Measurements from ENCODE around the gene COBL.

The COBL gene, protein sequence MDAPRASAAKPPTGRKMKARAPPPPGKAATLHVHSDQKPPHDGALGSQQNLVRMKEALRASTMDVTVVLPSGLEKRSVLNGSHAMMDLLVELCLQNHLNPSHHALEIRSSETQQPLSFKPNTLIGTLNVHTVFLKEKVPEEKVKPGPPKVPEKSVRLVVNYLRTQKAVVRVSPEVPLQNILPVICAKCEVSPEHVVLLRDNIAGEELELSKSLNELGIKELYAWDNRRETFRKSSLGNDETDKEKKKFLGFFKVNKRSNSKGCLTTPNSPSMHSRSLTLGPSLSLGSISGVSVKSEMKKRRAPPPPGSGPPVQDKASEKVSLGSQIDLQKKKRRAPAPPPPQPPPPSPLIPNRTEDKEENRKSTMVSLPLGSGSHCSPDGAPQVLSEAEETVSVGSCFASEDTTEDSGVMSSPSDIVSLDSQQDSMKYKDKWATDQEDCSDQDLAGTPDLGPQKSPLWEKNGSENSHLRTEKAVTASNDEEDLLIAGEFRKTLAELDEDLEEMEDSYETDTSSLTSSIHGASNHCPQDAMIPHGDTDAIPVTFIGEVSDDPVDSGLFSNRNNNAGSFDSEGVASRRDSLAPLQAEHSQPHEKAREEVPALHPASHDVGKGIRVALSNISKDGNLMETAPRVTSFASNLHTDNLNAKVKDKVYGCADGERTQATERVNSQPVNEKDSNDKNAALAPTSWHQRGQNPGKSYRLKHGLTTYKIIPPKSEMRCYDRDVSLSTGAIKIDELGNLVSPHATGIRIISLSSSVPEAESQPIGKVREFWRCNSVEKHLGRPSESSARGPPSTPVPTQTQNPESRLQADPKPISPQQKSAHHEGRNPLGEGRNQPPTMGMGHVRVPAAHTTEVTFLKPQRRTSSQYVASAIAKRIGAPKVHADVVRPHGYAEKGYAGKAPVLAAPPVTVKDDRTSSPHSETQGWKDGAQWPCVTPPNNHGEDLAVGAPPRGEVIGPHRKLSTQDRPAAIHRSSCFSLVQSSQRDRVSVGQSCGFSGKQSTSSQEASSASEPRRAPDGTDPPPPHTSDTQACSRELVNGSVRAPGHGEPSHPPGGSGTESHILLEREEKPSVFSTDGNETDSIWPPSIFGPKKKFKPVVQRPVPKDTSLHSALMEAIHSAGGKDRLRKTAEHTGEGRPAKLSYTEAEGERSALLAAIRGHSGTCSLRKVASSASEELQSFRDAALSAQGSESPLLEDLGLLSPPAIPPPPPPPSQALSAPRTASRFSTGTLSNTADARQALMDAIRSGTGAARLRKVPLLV

DNA sequence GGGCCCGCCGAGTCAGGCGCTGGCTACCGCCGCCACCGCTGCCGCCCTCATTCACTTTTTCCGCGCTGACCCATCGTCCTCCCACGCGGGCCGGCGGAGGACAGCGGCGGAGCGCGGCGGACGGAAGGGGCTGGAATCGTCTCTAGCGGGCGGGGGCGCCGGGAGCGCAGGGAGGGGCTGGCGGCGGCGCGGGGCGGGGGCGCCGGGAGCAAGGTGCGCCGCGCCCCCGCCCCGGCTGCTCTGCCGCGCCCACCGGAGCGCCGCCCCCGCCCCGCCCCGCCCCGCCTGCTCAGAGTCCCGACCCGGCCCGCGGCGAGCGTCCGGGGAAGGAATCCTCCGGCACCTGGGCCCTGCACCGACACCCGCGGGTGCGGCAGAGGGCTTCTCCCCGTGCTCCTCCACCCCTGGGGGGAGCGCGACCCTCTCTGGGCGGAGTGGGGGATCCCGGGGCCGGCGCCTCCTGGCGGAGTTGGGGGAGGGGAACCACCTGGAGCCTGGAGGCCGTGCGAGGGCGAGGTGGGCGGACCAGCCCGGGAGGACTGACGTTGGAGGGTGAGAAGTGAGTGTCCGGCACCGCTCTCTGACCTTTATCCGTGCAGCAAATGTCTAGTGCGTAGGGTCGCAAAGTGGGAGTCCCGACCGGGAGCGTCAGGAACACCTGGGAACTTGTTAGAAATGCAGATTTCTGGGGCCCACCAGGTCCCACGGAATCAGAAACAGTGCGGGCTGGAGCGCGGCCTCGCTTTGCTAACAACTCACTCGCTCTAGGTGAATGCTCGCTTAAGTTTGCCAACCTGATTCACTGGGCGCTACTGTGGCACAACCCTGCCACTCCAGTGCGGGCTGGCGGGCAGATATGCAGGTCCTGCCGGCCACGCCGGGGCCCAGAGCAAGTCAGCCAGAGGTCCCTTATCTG is at the start of gene COBL:
COBL (minus strand) TSS at position 144 of the 916 bp plus-strand sequence. CDS start 176 bp downstream, outside the sequence.
- DNase-seq = no peak

DNA sequence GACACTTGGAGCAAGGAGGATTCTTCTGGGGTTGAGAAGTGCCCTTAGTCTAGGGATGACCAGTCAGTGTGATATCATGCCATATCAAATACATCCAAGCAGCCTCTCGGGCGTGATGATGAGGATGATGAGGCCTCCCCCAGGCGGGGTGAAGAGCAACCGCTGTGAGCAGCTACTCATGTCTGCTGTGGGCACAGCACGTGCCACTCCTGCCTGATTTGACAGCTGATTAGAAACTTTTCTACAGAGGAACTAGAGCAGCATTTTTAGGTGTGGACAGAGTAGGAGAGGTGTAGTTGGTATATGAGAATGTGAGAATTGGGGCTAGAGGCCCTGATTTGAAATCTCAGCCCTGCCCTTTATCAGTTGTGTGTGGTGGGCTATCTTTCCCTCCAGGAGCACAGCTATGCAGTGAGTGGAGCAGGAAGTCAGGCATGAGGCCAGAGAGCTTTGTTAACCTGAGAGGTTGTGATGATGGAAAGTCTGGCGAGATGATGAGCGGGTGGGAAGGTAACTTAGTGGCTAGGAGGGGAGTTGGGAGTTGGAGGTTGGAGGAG is 49.6 kb upstream of the COBL start:
- DNase-seq = no peak

DNA sequence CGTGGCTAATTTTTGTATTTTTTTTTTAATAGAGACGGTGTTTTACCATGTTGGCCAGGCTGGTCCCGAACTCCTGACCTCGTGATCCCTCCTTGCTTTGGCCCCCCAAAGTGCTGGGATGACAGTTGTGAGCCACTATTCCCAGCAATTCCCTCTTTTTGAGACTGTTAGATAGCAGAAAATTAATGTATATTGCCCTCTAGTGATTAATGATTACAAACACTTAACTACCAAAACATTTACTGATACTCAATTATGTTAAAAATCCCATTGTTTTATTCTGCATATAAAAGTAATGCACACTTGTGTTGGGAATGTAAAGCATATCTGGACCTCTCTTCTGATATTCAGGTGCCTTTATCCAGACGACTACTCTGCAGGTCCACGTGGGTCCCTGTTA is 41.2 kb upstream of the COBL start:
- no peak for DNase-seq

DNA sequence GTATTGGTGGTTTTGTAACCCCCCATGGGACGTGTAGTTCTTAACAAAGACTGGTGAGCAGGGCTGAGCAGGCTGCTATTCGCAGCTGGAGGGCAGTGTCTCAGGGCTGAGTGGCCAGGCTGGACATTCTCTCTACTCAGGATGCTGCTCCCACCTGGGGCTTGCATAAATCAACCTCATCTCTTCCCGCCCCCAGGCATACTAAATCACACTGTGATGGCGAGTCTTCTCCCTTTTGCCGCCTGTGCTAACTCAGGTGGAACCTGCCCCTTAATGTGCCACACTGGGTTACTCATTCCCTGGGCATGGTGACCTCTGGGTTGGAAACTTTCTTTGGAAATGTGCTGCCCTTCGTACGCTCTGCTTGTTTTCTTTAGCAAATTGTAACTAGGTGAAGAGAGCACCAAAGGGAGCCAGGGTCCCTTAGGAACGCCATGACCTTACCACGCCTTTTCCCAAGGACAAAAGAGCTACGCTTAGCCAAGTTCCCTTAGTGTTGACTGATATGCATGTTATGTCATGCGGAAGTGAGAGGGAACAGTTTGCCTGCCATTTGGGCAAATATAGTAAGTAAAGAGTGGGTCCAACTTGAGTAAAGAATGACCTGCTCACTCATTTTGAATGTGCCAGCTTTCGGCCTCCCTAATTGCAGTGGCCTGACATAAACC is 40.4 kb upstream of the COBL start:
- no peak for DNase-seq

DNA sequence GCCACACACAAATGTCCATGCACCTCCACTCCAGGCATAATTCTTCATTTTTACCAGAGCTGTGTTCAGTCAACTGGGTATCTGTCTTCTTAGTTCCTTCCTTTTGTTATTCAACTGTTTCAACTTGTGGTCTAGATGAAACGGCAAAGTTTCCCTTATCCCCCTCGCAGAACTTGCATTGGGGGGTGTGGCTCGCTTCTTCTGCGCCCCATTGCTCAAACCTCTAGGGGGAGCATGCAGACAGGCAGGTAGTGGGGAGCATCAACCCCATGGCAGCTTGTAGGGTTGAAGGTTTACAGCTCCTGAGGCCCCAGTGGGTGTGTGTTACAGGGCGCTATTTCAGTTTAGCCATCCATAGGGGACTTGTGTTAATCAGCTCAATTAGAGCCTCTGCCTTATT is 38.3 kb upstream of the COBL start:
- DNase-seq = no peak

DNA sequence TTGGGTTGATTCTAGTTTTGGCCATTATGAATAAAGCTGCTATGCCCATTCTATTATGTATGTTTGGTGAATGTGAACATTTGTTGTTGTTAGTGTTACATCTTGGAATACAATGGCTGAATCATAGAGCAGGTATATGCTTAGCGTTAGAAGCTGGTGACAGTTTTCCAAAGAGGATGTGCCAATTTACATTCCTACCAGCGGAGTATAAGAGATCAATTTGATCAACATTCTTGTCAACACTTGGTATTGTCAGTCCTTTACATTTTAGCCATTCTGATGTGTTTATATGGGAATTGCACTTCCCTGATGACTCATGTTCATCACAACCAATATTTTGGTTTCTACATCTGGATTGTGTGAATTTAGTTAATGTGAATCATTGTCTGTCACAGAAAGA is 37.8 kb upstream of the COBL start:
- DNase-seq = no peak

DNA sequence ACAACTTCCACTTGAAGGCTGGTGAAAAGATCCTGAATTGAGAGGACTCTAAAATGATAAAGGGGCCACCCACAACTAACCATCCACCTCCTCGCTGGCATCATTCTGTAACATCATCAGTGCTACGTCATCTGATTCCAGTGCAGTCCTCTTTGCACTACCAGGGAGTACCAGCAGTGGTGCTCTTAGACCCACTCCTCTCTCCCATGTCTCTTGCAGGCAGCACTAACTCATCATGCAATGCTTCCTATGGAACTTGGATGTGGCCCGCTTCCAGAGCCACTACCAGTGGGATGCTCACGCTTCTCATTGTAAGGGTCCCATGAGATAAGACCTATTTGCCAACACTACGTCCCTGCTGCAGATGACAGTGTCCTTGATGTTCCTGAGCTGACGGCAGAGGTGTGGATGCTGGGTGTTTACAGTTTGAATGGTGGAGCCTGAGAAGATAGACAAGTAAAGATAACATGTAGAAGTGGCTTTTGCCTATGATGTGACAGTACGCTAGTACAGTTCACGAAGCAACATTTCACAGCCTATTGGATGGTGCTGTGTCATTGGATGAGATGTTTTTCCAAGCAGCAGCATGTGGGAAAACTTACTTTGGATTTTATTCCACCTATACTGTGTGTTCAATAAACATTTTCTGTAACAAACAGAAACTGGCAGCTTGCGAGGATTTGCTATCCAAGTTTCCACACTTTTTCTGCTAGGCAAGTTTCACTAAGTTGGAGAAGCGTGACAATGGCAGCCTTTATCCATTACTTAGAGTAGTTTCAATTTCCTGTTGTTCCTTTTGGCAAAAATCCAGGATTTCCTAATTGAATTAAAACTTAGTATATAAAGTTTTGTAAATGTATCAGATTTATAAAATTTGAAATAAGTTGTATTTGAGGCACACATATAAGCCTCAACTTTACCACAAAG is 35.8 kb upstream of the COBL start:
- DNase-seq = no peak

DNA sequence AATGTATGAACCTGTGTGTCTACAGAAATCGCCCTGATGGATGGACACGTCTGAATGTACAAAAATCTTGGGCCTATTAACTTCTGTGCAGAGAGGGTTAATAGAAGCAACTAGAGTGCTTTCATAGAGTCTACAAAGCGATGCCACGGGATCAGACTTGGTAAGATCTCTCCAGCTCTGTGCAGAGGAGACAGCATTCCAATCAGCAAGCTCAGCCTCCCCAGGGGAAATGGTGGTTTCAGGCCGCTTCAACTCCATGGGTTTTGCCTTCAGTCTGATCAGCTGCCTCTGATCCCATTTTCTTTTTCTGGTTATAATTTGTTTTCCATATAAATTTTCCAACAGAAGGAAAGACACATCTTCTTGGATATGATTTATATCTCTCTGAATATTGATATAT is 35.1 kb upstream of the COBL start:
- no peak for DNase-seq

DNA sequence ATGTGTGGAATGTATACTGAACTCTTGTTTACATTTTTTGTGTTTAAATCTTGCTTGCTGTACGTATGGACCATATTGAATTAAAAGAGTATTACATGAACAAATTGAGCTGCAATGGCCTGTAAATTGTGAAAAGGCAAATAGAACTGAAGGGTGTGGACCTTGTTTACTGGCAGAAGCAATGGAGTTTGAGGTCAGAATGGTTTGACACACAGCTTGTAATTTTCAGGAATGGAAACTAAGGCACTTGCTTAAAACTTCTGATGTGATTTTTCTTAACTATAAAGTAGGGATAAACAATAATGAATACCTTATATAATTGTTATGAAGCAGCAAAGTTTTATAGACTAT is 33.9 kb upstream of the COBL start:
- DNase-seq = no peak

DNA sequence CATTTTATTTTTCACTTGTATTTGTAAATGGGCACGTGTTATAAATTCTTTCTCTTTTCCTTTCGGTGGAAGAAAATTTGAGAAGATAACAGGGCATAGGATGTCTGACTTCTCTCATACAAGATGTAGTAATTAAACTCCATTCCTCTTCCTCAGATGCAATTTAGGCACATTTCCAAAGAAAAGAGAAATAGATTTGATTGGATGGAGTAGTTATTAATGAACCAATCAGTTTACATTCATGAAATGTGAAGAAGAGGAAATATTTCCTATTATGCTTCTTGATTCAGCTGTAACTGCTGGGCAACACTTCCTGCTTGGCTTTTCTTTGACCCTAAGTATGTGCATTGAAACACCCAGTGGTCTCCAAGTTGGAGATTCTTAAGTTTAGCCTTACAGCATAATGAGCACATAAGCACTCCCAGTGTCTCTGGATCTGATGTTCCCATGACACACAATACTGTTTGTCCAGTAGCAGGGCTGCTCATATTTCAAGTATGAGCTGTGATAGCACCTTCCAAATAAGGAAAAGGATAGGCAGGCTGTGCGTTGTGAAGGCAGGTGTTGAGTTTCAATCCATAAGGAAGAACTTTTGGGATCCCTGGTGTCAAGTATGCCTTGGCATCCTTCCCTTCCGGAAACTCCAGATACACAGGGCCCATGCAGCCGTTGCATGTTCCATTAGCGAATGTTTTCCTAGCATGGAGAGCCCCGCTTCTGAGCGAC is 33.4 kb upstream of the COBL start:
- DNase-seq = peak; percentile 66 to 69

DNA sequence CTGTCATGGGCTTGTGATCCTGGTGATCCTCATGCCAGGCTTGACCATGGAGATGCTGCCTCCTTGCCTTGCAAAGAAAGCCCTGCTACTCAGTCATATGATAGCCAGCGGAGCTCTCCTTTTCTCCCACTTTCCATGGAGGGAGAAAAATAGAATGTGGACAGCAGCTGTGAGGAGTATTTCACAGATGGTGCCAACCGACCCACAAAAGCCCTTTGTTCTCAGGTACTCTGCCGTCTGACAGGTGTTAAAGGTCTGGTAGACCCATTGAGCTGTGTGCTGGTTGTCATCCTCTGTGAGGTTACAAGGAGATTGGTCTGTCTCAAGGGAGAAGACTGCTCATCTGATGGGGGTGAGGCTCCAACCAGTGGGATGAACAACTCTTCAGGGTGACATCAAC is 29.5 kb upstream of the COBL start:
- peak in 1 of 2 experiments; percentile 15 for DNase-seq

DNA sequence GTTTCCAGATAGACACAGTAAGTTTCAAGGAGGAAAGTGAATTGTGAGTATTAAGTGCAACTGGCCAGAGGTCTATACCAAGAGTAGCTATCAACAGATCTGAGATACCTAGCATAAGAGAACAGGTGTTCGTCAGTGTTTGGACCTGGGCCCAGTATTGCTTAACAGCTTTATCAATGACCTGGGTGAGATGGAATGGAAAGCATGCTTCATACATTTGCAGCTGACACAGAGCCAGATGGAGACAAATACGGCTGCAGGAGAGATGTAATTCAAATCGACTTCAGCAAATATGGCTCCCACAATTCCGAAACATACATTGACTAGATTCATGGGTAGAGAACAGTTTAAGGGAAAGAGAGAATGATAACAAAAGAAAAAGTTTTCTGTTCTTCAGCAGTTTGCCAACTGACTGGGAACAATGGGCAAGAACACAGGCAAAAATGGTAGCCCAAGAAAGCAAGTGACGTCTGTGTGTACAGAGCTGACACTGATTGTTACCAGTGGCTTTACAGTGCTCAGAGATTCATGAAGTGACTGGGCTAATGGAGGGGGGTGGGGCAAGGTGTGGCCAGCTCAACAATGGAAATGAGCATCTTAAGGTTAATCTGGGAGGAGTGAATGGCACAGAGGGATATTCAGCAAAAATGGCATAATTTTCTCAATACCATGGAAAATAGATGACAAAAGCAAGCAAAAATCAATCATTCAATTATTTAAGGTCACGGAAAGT is 28.0 kb upstream of the COBL start:
- peak; percentile 24 to 33 for DNase-seq

DNA sequence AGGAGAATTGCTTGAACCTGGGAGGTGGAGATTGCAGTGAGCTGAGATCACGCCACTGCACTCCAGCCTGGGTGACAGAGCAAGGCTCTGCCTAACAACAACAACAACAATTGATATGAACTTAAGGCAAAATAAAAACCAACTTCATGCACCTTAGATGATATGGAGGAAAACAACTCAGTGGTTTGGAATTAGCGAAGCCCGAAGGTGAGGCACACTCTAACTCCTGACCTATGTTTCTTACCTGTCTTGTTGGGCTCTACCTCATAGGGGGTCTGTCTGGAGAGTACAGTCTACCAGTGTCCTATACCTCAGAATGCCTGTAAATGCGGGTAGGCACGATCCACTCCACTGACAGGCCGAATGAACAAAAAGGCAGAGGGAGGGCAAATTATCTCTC is 24.3 kb upstream of the COBL start:
- DNase-seq = no peak

DNA sequence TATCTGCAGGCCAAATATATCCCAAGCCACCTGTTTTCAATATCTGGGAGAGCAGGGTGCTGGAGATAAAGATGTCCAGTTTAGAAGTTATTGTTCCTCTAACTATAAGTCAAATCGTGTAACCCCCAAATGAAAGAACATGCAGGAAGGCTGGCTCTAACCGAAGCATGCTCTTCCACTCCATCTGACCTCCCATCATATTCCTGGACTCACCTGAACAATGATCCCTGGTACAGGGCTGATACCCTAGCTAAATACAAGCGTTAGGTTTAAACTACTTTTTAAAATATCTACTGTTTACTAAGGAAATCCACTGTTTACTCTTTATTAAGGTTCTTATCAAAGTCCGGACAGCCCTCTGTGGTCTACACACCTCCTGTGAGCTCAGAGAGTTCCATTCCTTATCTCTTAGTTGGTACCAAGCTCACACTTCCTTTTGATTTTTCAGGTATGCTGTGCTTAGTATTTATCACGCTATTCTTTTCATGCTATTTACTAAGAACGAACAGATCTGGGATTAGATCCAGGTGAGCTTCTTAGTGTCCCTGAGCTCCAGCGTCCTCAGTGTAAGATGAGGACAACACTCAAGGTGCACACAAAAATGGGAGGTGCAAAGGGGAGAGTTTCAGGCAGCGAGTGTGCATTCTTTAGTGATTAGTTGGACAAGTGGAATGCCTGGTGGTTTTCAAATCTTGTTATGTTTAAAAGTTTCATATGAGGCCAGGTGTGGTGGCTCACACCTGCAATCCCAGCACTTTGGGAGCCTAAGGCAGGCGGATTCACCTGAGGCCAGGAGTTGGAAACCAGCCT is 23.6 kb upstream of the COBL start:
- no peak for DNase-seq

DNA sequence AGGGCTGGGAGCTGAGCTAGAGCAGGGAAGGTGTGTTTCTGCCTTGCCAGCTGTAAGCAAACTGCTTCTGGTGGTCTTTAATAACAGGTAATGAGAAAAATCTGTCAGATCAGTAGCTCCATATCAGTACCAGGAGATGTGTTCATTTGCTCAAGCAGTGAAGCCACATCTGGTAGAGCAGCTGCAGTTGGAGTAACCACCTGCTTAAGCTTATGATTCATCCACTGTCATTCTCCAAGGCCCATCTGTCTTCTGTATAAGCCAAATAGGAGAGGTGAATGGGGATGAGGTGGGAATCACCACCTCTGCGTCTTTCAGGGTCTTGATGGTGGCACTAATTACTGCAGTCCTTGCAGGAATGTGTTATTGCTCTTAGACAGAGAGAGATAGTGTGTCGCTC is 18.4 kb upstream of the COBL start:
- peak; percentile 15 to 30 for DNase-seq

DNA sequence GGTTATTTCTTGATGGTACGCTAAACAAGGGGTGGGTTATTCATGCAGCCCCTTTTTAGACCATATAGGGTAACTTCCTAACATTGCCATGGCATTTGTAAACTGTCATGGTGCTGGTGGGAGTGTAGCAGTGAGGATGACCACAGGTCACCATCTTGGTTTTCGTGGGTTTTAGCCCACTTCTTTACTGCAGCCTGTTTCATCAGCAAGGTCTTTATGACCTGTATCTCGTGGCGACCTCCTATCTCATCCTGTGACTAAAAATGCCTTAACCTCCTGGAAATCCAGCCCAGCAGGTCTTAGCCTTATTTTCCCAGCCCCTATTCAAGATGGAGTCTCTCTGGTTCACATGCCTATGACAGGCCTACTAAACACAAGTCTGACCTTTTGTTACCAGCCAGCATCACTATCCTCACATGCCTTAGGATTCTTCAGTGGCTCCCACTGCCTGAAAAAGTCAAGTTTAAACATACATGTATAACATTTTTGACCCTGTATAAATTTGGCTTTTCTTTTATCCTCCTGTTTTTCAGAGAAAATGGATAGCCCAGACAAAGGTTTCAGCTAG is 13.2 kb upstream of the COBL start:
- DNase-seq = no peak

DNA sequence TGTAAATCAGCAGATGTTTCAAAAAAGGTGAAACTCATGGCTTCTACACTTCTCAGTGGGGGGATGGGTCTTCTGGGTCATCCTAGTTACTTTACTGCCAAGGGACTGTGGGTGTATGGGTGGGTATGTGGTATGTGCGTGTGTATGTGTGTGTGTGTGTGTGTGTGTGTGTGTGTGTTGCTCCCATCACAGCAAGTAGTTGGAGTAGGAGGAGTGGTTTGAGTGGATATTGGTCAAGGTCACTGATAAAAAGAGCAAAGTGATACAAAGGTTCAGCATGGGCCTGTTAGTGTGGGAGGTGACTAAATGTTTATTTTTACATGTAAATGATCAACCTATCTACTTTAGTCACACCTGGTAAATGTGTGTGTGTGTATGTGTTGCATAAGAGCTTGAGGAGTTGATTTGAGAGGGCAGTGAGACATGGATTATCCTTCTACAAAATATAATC is 11.8 kb upstream of the COBL start:
- no peak for DNase-seq

Data from SHP77 (cell line).